ENCODE measurements around the gene FBRSL1. TPM values are rescaled to one million over a fixed set of nuclear protein-coding genes. Genes with fewer than 3 reads are reported as not detected.

FBRSL1 gene
- total RNA-seq, 1 donor from 2014 or later, result 58.7 TPM

- POLR2A ChIA-PET, result no interaction called here
- Mint-ChIP-seq H3K36me3 (ENCODE audit: low read depth) (peaks cover 9% of the 10 kb centered on the region), H3K27me3 (no peaks in the 10 kb centered on the region), H3K4me1 (peaks cover 50% of the 10 kb centered on the region), H3K27ac (peak overlapping the region; percentile 6), H3K4me3 (peak overlapping the region; percentile 44), H3K9me3 (no peaks in the 10 kb centered on the region)
- intact Hi-C loops (cut with micrococcal nuclease), result loop anchor here (2.0 kb wide), 1 partner anchor 16 kb away; the partner anchor contains the start of gene FBRSL1
- TF ChIP-seq CTCF (IDR thresholded peaks at IDR 0.05), result no peak
- CTCF ChIA-PET, result interaction anchor here (0.7 to 1.4 kb wide), 2 partner anchors 13 to 17 kb away, joined by 3 to 4 read pairs; no protein-coding TSS in a partner anchor
- DNase-seq (peak; percentile 34), ATAC-seq (ENCODE audit: low read depth) (peak; percentile 69)
Measured at GRCh38 chr12:132506328-132507160, 16.6 kb downstream of the FBRSL1 start.

- H3K4me3 Mint-ChIP-seq, result no peak overlapping the region
- POLR2A ChIA-PET, result interaction anchor here (0.6 kb wide), 1 partner anchor 29 kb away, joined by 7 read pairs; no protein-coding TSS in a partner anchor
- no peak overlapping the region for H3K27ac Mint-ChIP-seq
- no peak for TF ChIP-seq CTCF (IDR thresholded peaks at IDR 0.05)
- peaks cover 45% of the 10 kb centered on the region for H3K4me1 Mint-ChIP-seq
- no peak for ATAC-seq (ENCODE audit: low read depth)
- H3K9me3 Mint-ChIP-seq, result no peaks in the 10 kb centered on the region
- H3K27me3 Mint-ChIP-seq, result no peaks in the 10 kb centered on the region
- DNase-seq, result no peak
- H3K36me3 Mint-ChIP-seq (ENCODE audit: low read depth), result peaks cover 8% of the 10 kb centered on the region
- CTCF ChIA-PET, result interaction anchor here (0.7 to 1.4 kb wide), 2 partner anchors 12 to 17 kb away, joined by 3 to 4 read pairs; no protein-coding TSS in a partner anchor
- intact Hi-C loops (cut with micrococcal nuclease), result loop anchor here (2.0 kb wide), 1 partner anchor 16 kb away; the partner anchor contains the start of gene FBRSL1
Measured at GRCh38 chr12:132507161-132507538, 17.2 kb downstream of the FBRSL1 start.

- ChIA-PET CTCF (interaction anchor here (1.4 kb wide), 1 partner anchor 11 kb away, joined by 3 read pairs; no protein-coding TSS in a partner anchor), POLR2A (interaction anchor here (0.6 kb wide), 2 partner anchors 16 to 29 kb away, joined by 3 to 7 read pairs; no protein-coding TSS in a partner anchor)
- H3K27me3 Mint-ChIP-seq, result no peaks in the 10 kb centered on the region
- H3K27ac Mint-ChIP-seq, result no peak overlapping the region
- intact Hi-C loops (cut with micrococcal nuclease), result loop anchor here (2.0 kb wide), 1 partner anchor 17 kb away; the partner anchor contains the start of gene FBRSL1
- no peaks in the 10 kb centered on the region for H3K9me3 Mint-ChIP-seq
- ATAC-seq (ENCODE audit: low read depth) (no peak), DNase-seq (no peak)
- peaks cover 41% of the 10 kb centered on the region for H3K4me1 Mint-ChIP-seq
- TF ChIP-seq CTCF (IDR thresholded peaks at IDR 0.05), result no peak
- H3K36me3 Mint-ChIP-seq (ENCODE audit: low read depth), result peaks cover 8% of the 10 kb centered on the region
- no peak overlapping the region for H3K4me3 Mint-ChIP-seq
Measured at GRCh38 chr12:132507656-132508490, 17.9 kb downstream of the FBRSL1 start.

GRCh38 chr12:132508491-132508740 is 18.5 kb downstream of the FBRSL1 start:
- ChIA-PET POLR2A (interaction anchor here (0.6 kb wide), 1 partner anchor 16 kb away, joined by 3 read pairs; no protein-coding TSS in a partner anchor), CTCF (no interaction called here)
- Mint-ChIP-seq H3K9me3 (no peaks in the 10 kb centered on the region), H3K27ac (no peak overlapping the region), H3K4me1 (peaks cover 37% of the 10 kb centered on the region), H3K36me3 (ENCODE audit: low read depth) (peaks cover 14% of the 10 kb centered on the region), H3K27me3 (no peaks in the 10 kb centered on the region), H3K4me3 (no peak overlapping the region)
- TF ChIP-seq CTCF (IDR thresholded peaks at IDR 0.05), result no peak
- DNase-seq (no peak), ATAC-seq (ENCODE audit: low read depth) (no peak)
- intact Hi-C loops (cut with micrococcal nuclease), result no loop called here
